Keratinocyte (primary cell): ENCODE results near the gene TAMALIN. TPM values are rescaled to one million over a fixed set of nuclear protein-coding genes. Genes with fewer than 3 reads are reported as not detected.

ENCODE experiments used
- DNase-seq: peaks from one replicate; pipeline ENCODE4 v3.0.0-alpha.2; 2011; ENCODE audit warnings: low read depth, missing footprints, low spot score
- FAIRE-seq: peaks from 2 replicates; lab custom pipeline; 2011; peaks lifted over from hg19 to GRCh38; lab: Jason Lieb, UNC
- H2AFZ ChIP-seq: 2 replicates; pipeline ENCODE4 v1.6.0; 2012; ENCODE audit warnings: low read length, control low read depth, inconsistent platforms; ENCODE audit not compliant: control insufficient read depth
- H3K27ac ChIP-seq: 2 replicates; pipeline ENCODE4 v1.5.1; 2011; ENCODE audit warnings: low read length; ENCODE audit not compliant: control insufficient read depth, insufficient read depth
- H3K27me3 ChIP-seq: 3 replicates; pipeline ENCODE4 v1.6.0; 2011; ENCODE audit warnings: low read length; ENCODE audit not compliant: control insufficient read depth, insufficient read depth; ENCODE audit errors: extremely low read depth
- H3K36me3 ChIP-seq, 2 experiments: 2 replicates in 1 of 2; 3 replicates in 1 of 2; pipeline ENCODE4 v1.5.1; 2011; ENCODE audit warnings: low read length in 2 of 2, mild to moderate bottlenecking in 1 of 2; ENCODE audit not compliant: control insufficient read depth in 2 of 2, insufficient read depth in 2 of 2; ENCODE audit errors: extremely low read depth in 1 of 2
- H3K4me1 ChIP-seq: 3 replicates; pipeline ENCODE4 v1.5.1; 2011; ENCODE audit warnings: low read length; ENCODE audit not compliant: control insufficient read depth, insufficient read depth; ENCODE audit errors: extremely low read depth
- H3K4me2 ChIP-seq: 3 replicates; pipeline ENCODE4 v1.6.0; 2011; ENCODE audit warnings: low read depth, low read length; ENCODE audit not compliant: control insufficient read depth, insufficient read depth; ENCODE audit errors: extremely low read depth
- H3K4me3 ChIP-seq, 3 experiments: fragments of 200-600 bp in 1 of 3; sonication (generic) in 1 of 3; 2 replicates in 2 of 3; 3 replicates in 1 of 3; pipeline ENCODE4 v1.5.1; 2011 to 2016; ENCODE audit warnings: low read length in 3 of 3, mild to moderate bottlenecking in 3 of 3, control low read depth in 2 of 3, inconsistent platforms in 1 of 3, low read depth in 1 of 3, mixed read lengths in 1 of 3, mixed run types in 1 of 3, moderate library complexity in 1 of 3; ENCODE audit not compliant: control insufficient read depth in 2 of 3, insufficient read depth in 2 of 3; ENCODE audit errors: extremely low read depth in 1 of 3
- H3K79me2 ChIP-seq: 2 replicates; pipeline ENCODE4 v1.6.0; 2012; ENCODE audit warnings: low read length; ENCODE audit not compliant: control insufficient read depth, insufficient read depth
- H3K9ac ChIP-seq: 3 replicates; pipeline ENCODE4 v1.6.0; 2011; ENCODE audit warnings: low read length; ENCODE audit not compliant: control insufficient read depth, insufficient read depth; ENCODE audit errors: extremely low read depth
- H3K9me1 ChIP-seq: 3 replicates; pipeline ENCODE4 v1.6.0; 2011; ENCODE audit warnings: low read length; ENCODE audit not compliant: control insufficient read depth, insufficient read depth; ENCODE audit errors: extremely low read depth
- H3K9me3 ChIP-seq: 2 replicates; pipeline ENCODE4 v1.5.1; 2012; ENCODE audit warnings: low read depth, low read length; ENCODE audit not compliant: control insufficient read depth
- H4K20me1 ChIP-seq: 3 replicates; pipeline ENCODE4 v1.6.0; 2011; ENCODE audit warnings: low read length; ENCODE audit not compliant: control insufficient read depth, insufficient read depth; ENCODE audit errors: extremely low read depth
- CTCF ChIP-seq, 3 experiments: IDR thresholded peaks in 1 of 3; conservative IDR thresholded peaks in 1 of 3; optimal IDR thresholded peaks in 1 of 3; 2 replicates in 2 of 3; 3 replicates in 1 of 3; pipeline versions ENCODE3 to v1.5.1; 2011; ENCODE audit warnings: low read length in 3 of 3, mild to moderate bottlenecking in 3 of 3, moderate library complexity in 2 of 3, control low read depth in 1 of 3, inconsistent platforms in 1 of 3; ENCODE audit not compliant: insufficient read depth in 2 of 3; ENCODE audit errors: extremely low read depth in 1 of 3
- EZH2 ChIP-seq: IDR thresholded peaks from one replicate; pipeline ENCODE4 v1.6.1; 2012; ENCODE audit warnings: inconsistent platforms, mild to moderate bottlenecking, low read length, moderate library complexity
- dilution Hi-C: fragments of 300-500 bp; cut with MboI; formaldehyde crosslinking; loops from one replicate; pipeline ENCODE4 v1.7.0; 2020; ENCODE audit warnings: low sequenced_read_pairs; ENCODE audit not compliant: extremely low pct_ligation_motif_present
- polyA plus RNA-seq, 5 experiments: library from polyadenylated mRNA; depleted of rRNA in 3 of 5; stranded (reverse) in 3 of 5; stranded (forward) in 1 of 5; unstranded in 1 of 5; fragments of >200 nt; gene quantifications; 1 replicate in 1 of 5; 2 replicates in 3 of 5; 3 replicates in 1 of 5; pipeline versions ENCODE4 v1.2.1 to v1.2.3, GENCODE V29; 2011 to 2012; ENCODE audit warnings: missing spikeins in 2 of 5, low read depth in 1 of 5, low replicate concordance in 1 of 5

Gene TAMALIN
- polyA plus RNA-seq, 1 donor (not counting 4 experiments of a cell fraction or from before 2014, with no cell fraction given): 0.54 TPM

GRCh38 chr12:51973560-51973959 is 33.2 kb upstream of the TAMALIN start:
- no peaks in the 10 kb centered on the region for H3K9me1 ChIP-seq
- no peak for DNase-seq
- no peaks in the 10 kb centered on the region for H3K27me3 ChIP-seq
- peaks cover 8 to 18% of the 10 kb centered on the region in 2 experiments for H3K36me3 ChIP-seq
- dilution Hi-C loops: no loop called here
- H3K4me1 ChIP-seq: peaks cover 38% of the 10 kb centered on the region
- TF ChIP-seq EZH2: no peak
- TF ChIP-seq CTCF (optimal IDR thresholded peaks at IDR 0.05 in 1 of 3, IDR thresholded peaks at IDR 0.05 in 1 of 3, conservative IDR thresholded peaks at IDR 0.05 in 1 of 3; ENCODE audit: extremely low read depth in 1 of 3, insufficient read depth in 2 of 3, low read length in 3 of 3): no peak
- FAIRE-seq: no peak
- H3K9me3 ChIP-seq: no peaks in the 10 kb centered on the region
- H3K4me3 ChIP-seq: no peak overlapping the region
- H2AFZ ChIP-seq: no peak overlapping the region
- H4K20me1 ChIP-seq: no peaks in the 10 kb centered on the region
- no peak overlapping the region for H3K9ac ChIP-seq
- peaks cover 25% of the 10 kb centered on the region for H3K79me2 ChIP-seq
- H3K4me2 ChIP-seq: no peak overlapping the region
- no peak overlapping the region for H3K27ac ChIP-seq

- Histone ChIP-seq H2AFZ (no peak overlapping the region), H3K36me3 (peaks cover 8 to 18% of the 10 kb centered on the region in 2 experiments), H3K79me2 (peaks cover 19% of the 10 kb centered on the region), H3K4me2 (no peak overlapping the region), H3K9ac (no peak overlapping the region), H3K9me1 (no peaks in the 10 kb centered on the region), H3K27me3 (no peaks in the 10 kb centered on the region), H3K9me3 (no peaks in the 10 kb centered on the region), H3K4me3 (no peak overlapping the region), H3K27ac (no peak overlapping the region), H4K20me1 (no peaks in the 10 kb centered on the region), H3K4me1 (peaks cover 37% of the 10 kb centered on the region)
- dilution Hi-C loops: no loop called here
- DNase-seq (no peak), FAIRE-seq (no peak)
- no peak for TF ChIP-seq CTCF (optimal IDR thresholded peaks at IDR 0.05 in 1 of 3, IDR thresholded peaks at IDR 0.05 in 1 of 3, conservative IDR thresholded peaks at IDR 0.05 in 1 of 3; ENCODE audit: extremely low read depth in 1 of 3, insufficient read depth in 2 of 3, low read length in 3 of 3)
- no peak for TF ChIP-seq EZH2
These were observed 32.1 kb upstream of the TAMALIN start for GRCh38 chr12:51974646-51975045.
